Prostate gland (tissue), 2 donors: ENCODE measurements around the gene PLRG1.

Experiments used
- POLR2A ChIP-seq: fragments of 450-650 bp; IDR thresholded peaks from one replicate; pipeline ENCODE4 v1.6.1; 2016; ENCODE audit warnings: antibody characterized with exemption, mild to moderate bottlenecking
- POLR2AphosphoS5 ChIP-seq: sonication (generic); formaldehyde crosslinking; IDR thresholded peaks from one replicate; pipeline ENCODE4 v1.6.1; 2017; ENCODE audit warnings: antibody characterized with exemption
- TF ChIP-seq, protein P1 (sequence below), 4 experiments: fragments of 200-600 bp in 2 of 4; fragments of 450-650 bp in 2 of 4; sonication (generic) in 2 of 4; IDR thresholded peaks; 1 replicate in 3 of 4; 2 replicates in 1 of 4; pipeline ENCODE4 v1.5.1; 2016 to 2019; ENCODE audit warnings: antibody characterized with exemption in 4 of 4, mild to moderate bottlenecking in 2 of 4, moderate library complexity in 2 of 4

DNA sequence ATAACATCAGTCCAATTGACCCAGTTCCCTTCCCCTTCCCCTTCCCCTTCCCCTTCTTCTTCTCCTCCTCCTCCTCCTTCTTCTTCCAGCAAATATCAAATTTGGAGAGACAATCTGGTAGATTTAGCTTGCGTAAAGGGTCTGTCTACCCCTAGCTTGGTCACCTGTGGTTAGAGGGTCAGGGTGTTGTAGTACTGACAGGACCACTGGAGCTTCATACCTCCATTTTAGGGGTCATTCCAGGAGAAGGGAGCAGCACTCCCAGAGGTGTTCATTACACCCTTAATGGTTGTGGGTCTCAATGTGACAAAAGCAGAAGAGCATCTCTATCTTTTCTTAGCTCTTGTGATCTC lies 8.9 kb upstream of the PLRG1 start:
- TF ChIP-seq POLR2A (no peak), POLR2AphosphoS5 (no peak)
- TF ChIP-seq, protein P1, sequence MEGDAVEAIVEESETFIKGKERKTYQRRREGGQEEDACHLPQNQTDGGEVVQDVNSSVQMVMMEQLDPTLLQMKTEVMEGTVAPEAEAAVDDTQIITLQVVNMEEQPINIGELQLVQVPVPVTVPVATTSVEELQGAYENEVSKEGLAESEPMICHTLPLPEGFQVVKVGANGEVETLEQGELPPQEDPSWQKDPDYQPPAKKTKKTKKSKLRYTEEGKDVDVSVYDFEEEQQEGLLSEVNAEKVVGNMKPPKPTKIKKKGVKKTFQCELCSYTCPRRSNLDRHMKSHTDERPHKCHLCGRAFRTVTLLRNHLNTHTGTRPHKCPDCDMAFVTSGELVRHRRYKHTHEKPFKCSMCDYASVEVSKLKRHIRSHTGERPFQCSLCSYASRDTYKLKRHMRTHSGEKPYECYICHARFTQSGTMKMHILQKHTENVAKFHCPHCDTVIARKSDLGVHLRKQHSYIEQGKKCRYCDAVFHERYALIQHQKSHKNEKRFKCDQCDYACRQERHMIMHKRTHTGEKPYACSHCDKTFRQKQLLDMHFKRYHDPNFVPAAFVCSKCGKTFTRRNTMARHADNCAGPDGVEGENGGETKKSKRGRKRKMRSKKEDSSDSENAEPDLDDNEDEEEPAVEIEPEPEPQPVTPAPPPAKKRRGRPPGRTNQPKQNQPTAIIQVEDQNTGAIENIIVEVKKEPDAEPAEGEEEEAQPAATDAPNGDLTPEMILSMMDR (IDR thresholded peaks at IDR 0.05), result no peak
